PFSK-1 (cell line): ENCODE measurements around the gene SPX.

Experiments used
- FOXP2 ChIP-seq: optimal IDR thresholded peaks from 2 replicates; pipeline ENCODE3; 2011; ENCODE audit warnings: borderline replicate concordance, control low read depth, inconsistent platforms; ENCODE audit not compliant: insufficient read depth; ENCODE audit errors: extremely low read length, extremely low read depth
- POLR2AphosphoS5 ChIP-seq: IDR thresholded peaks from 2 replicates; pipeline ENCODE4 v1.6.1; 2012; ENCODE audit warnings: low read depth, mild to moderate bottlenecking, control low read depth, low read length, moderate library complexity
- REST ChIP-seq, 2 experiments: IDR thresholded peaks; 2 replicates each; pipeline versions ENCODE4 v1.6.1 to v1.8.0; 2011 to 2012; ENCODE audit warnings: low read depth in 2 of 2, low read length in 2 of 2, control low read depth in 1 of 2, inconsistent platforms in 1 of 2, mild to moderate bottlenecking in 1 of 2, moderate library complexity in 1 of 2; ENCODE audit not compliant: insufficient read depth in 1 of 2
- SIN3A ChIP-seq: IDR thresholded peaks from 2 replicates; pipeline ENCODE4 v1.6.1; 2012; ENCODE audit warnings: mild to moderate bottlenecking, low read length, moderate library complexity, borderline replicate concordance; ENCODE audit not compliant: insufficient read depth
- TAF1 ChIP-seq: IDR thresholded peaks from 2 replicates; pipeline ENCODE4 v1.6.1; 2012; ENCODE audit warnings: low read length, control low read depth, borderline replicate concordance; ENCODE audit not compliant: insufficient read depth

SPX gene

GRCh38 chr12:21542403-21542802 is 16.3 kb downstream of the SPX start:
- TF ChIP-seq POLR2AphosphoS5: no peak
- no peak for TF ChIP-seq TAF1
- TF ChIP-seq FOXP2: no peak
- TF ChIP-seq SIN3A: no peak
- TF ChIP-seq REST (IDR thresholded peaks at IDR 0.05; ENCODE audit: insufficient read depth in 1 of 2, low read depth in 2 of 2, low read length in 2 of 2): no peak

- TF ChIP-seq POLR2AphosphoS5 (no peak), TAF1 (no peak), FOXP2 (no peak), REST (IDR thresholded peaks at IDR 0.05; ENCODE audit: insufficient read depth in 1 of 2, low read depth in 2 of 2, low read length in 2 of 2) (no peak), SIN3A (no peak)
These were observed 17.1 kb downstream of the SPX start for GRCh38 chr12:21543151-21543550.

- TF ChIP-seq POLR2AphosphoS5 (no peak), REST (IDR thresholded peaks at IDR 0.05; ENCODE audit: insufficient read depth in 1 of 2, low read depth in 2 of 2, low read length in 2 of 2) (no peak), FOXP2 (no peak), SIN3A (no peak), TAF1 (no peak)
These were observed 19.5 kb downstream of the SPX start for GRCh38 chr12:21545557-21545956.

GRCh38 chr12:21546716-21547115 is 20.6 kb downstream of the SPX start:
- TF ChIP-seq FOXP2 (no peak), REST (IDR thresholded peaks at IDR 0.05; ENCODE audit: insufficient read depth in 1 of 2, low read depth in 2 of 2, low read length in 2 of 2) (no peak), POLR2AphosphoS5 (no peak), SIN3A (no peak), TAF1 (no peak)

GRCh38 chr12:21547437-21547836 is 21.3 kb downstream of the SPX start:
- TF ChIP-seq REST (IDR thresholded peaks at IDR 0.05; ENCODE audit: insufficient read depth in 1 of 2, low read depth in 2 of 2, low read length in 2 of 2): no peak
- no peak for TF ChIP-seq POLR2AphosphoS5
- TF ChIP-seq FOXP2: no peak
- no peak for TF ChIP-seq TAF1
- TF ChIP-seq SIN3A: no peak
